ENCODE results near the gene NR2F1-AS1.

Gene NR2F1-AS1

GRCh38 chr5:93378073-93378472 lies 202.9 kb downstream of the NR2F1-AS1 start:
- no peak for DNase-seq

GRCh38 chr5:93371893-93372292 lies 209.1 kb downstream of the NR2F1-AS1 start:
- no peak for DNase-seq

- no peak for DNase-seq
Measured at GRCh38 chr5:93364378-93364777, 216.6 kb downstream of the NR2F1-AS1 start.

- no peak for DNase-seq
Measured at GRCh38 chr5:93360436-93361088, 220.5 kb downstream of the NR2F1-AS1 start.

- no peak for DNase-seq
Measured at GRCh38 chr5:93359960-93360305, 221.1 kb downstream of the NR2F1-AS1 start.

Data from T-helper 1 cell (primary cell).